ENCODE data around the gene LRRC43.

DNA sequence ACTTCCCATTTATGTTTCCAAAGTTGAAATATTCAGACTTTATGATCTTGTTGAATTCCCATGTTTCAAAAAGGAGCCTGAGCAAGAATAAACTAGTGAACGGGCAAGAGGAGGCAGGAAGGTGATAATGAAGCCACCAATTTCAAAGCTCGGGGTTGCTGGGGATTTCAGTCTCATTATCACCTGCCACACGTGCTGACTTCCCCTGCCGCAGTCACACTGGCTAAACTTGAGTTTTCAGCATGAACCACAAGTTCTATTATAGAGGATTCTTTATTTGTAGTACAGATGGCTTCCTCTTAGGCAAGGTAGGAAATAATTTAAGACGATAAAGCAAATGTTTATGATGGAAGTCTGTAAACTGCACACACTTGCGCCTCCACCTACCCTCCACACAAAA lies 61.0 kb downstream of the LRRC43 start:
- TF ChIP-seq, protein P1, sequence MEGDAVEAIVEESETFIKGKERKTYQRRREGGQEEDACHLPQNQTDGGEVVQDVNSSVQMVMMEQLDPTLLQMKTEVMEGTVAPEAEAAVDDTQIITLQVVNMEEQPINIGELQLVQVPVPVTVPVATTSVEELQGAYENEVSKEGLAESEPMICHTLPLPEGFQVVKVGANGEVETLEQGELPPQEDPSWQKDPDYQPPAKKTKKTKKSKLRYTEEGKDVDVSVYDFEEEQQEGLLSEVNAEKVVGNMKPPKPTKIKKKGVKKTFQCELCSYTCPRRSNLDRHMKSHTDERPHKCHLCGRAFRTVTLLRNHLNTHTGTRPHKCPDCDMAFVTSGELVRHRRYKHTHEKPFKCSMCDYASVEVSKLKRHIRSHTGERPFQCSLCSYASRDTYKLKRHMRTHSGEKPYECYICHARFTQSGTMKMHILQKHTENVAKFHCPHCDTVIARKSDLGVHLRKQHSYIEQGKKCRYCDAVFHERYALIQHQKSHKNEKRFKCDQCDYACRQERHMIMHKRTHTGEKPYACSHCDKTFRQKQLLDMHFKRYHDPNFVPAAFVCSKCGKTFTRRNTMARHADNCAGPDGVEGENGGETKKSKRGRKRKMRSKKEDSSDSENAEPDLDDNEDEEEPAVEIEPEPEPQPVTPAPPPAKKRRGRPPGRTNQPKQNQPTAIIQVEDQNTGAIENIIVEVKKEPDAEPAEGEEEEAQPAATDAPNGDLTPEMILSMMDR (IDR thresholded peaks at IDR 0.05) = no peak
- no peak for TF ChIP-seq EZH2 (IDR thresholded peaks at IDR 0.05)

All from neural progenitor cell (in vitro differentiated cells).